ENCODE measurements around the gene MMS22L.

Gene MMS22L

DNA sequence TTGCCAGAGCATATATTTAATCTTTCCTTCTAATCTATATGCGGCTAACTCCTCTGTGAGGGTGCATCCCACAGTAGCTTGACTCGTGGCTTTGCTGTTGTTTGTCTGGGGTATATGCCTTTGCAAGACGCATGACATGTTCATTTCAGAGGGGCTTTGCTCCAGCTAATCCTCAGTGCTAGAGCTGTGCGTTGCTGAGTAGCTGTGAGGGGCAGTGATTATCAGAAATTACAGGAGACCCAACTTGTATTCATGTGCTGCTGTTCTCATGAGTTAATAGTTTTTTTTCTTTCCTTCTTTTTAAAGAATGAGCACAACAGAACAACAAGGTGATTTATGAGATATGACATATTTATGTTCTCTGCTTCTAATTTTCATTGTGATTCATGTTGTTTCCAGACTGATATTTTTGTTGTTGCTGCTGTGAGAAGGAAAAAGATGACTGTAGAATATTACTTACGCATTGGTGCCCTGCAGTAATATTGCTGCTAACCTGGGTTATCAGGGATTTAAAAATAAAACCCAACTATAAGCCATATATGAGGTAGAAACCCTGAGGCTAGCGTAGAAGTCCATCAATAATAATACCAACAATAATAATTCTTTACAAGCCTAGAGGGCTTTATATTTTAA is 190.2 kb downstream of the MMS22L start:
- DNase-seq (ENCODE audit: low read depth in 3 of 3), result no peak
